HCT116 (cell line): Measurements from ENCODE around the gene TRIM14. TPM values are rescaled to one million over a fixed set of nuclear protein-coding genes. Genes with fewer than 3 reads are reported as not detected.
"Not testable (repeated sequence)": the region's sequence is repeated elsewhere in the genome, so short reads cannot be mapped to it uniquely, and the experiment has no call there.

ENCODE experiments used
- ATAC-seq: fragments of 200-7000 bp; cut with Tn5 transposase; 2 replicates; pipeline ENCODE4 v1.9.1; 2020; ENCODE audit warnings: mild to moderate bottlenecking, moderate library complexity
- BruUV-seq: library from RNA; stranded (reverse); fragments of 400-500 nt; replicated peaks from 2 replicates; lab custom pipeline; 2021; lab: Mats Ljungman, UMichigan
- CTCF ChIA-PET: fragments of 300-600 bp; sonication (Branson Sonifier 250); formaldehyde crosslinking; loops from one replicate; lab custom pipeline; 2021; ENCODE audit warnings: antibody characterized with exemption; lab: Charles Lee
- POLR2A ChIA-PET: fragments of 300-600, 350-600 bp; sonication (Branson Sonifier 250); formaldehyde crosslinking; loops from one replicate; lab custom pipeline; 2021; ENCODE audit warnings: antibody characterized with exemption; lab: Charles Lee
- RAD21 ChIA-PET, 2 experiments: fragments of 300-600 bp; sonication (Branson Sonifier 250); formaldehyde crosslinking; loops; one replicate each; lab custom pipeline; 2023; ENCODE audit warnings: low total read pairs in 2 of 2; ENCODE audit not compliant: uncharacterized antibody in 2 of 2, unreplicated experiment in 2 of 2, low non-redundant PET in 1 of 2; lab: Charles Lee
- DNase-seq: peaks from one replicate; pipeline ENCODE4 v3.0.0-alpha.2; 2010; ENCODE audit warnings: low read depth, low spot score
- H2AFZ ChIP-seq: fragments of 200-600 bp; shearing (Covaris generic), sonication (generic); 2 replicates; pipeline ENCODE4 v1.6.1; 2017; ENCODE audit warnings: low read depth, mixed run types, mixed read lengths, antibody characterized with exemption, low read length; ENCODE audit not compliant: poor library complexity, severe bottlenecking
- H3K27ac ChIP-seq: 2 replicates; pipeline ENCODE4 v1.5.1; 2012; ENCODE audit warnings: low read depth, low read length
- H3K27me3 ChIP-seq: fragments of 200-600 bp; sonication (generic); 2 replicates; pipeline ENCODE4 v1.6.1; 2016; ENCODE audit warnings: mixed run types, low read length, mixed read lengths; ENCODE audit not compliant: insufficient read depth
- H3K36me3 ChIP-seq, 2 experiments: fragments of 200-500 bp in 1 of 2; fragments of 200-600 bp in 1 of 2; sonication (Bioruptor generic) in 1 of 2; sonication (generic) in 1 of 2; 2 replicates each; pipeline versions ENCODE4 v1.5.1 to v1.6.1; 2014 to 2016; ENCODE audit warnings: low read length in 2 of 2, inconsistent platforms in 1 of 2, mixed read lengths in 1 of 2, mixed run types in 1 of 2; ENCODE audit not compliant: insufficient read depth in 2 of 2, control insufficient read depth in 1 of 2
- H3K4me1 ChIP-seq, 2 experiments: fragments of 200-600 bp in 1 of 2; sonication (generic) in 1 of 2; 2 replicates each; pipeline versions ENCODE4 v1.5.1 to v1.6.1; 2012 to 2017; ENCODE audit warnings: low read length in 2 of 2, inconsistent platforms in 1 of 2, mild to moderate bottlenecking in 1 of 2, mixed read lengths in 1 of 2, mixed run types in 1 of 2, moderate library complexity in 1 of 2; ENCODE audit not compliant: insufficient read depth in 2 of 2, control insufficient read depth in 1 of 2
- H3K4me2 ChIP-seq: fragments of 200-600 bp; sonication (generic); 2 replicates; pipeline ENCODE4 v1.6.1; 2017; ENCODE audit warnings: mixed run types, low read length, mixed read lengths
- H3K4me3 ChIP-seq, 2 experiments: fragments of 200-600 bp in 1 of 2; sonication (generic) in 1 of 2; replicated peaks in 1 of 2; 2 replicates each; pipeline ENCODE4 v1.5.1; 2011 to 2016; ENCODE audit warnings: low read length in 2 of 2, control low read depth in 1 of 2, low read depth in 1 of 2, mild to moderate bottlenecking in 1 of 2, mixed read lengths in 1 of 2, mixed run types in 1 of 2
- H3K79me2 ChIP-seq: fragments of 200-600 bp; sonication (generic); 2 replicates; pipeline ENCODE4 v1.6.1; 2017; ENCODE audit warnings: mild to moderate bottlenecking, mixed run types, low read length, moderate library complexity, mixed read lengths; ENCODE audit not compliant: insufficient read depth
- H3K9ac ChIP-seq: fragments of 200-600 bp; sonication (generic); 2 replicates; pipeline ENCODE4 v1.6.1; 2016; ENCODE audit warnings: low read length, mixed read lengths
- H3K9me2 ChIP-seq: fragments of 200-600 bp; sonication (generic), shearing (Covaris generic); 2 replicates; pipeline ENCODE4 v1.6.1; 2017; ENCODE audit warnings: mixed run types, mild to moderate bottlenecking, moderate library complexity; ENCODE audit not compliant: insufficient read depth
- H3K9me3 ChIP-seq, 2 experiments: fragments of 200-500 bp in 1 of 2; fragments of 200-600 bp in 1 of 2; sonication (Bioruptor generic) in 1 of 2; sonication (generic) in 1 of 2; 2 replicates each; pipeline ENCODE4 v1.6.1; 2014 to 2017; ENCODE audit warnings: low read length in 2 of 2, mixed read lengths in 2 of 2, inconsistent platforms in 1 of 2, low read depth in 1 of 2, mild to moderate bottlenecking in 1 of 2, mixed run types in 1 of 2, moderate library complexity in 1 of 2; ENCODE audit not compliant: control insufficient read depth in 1 of 2, insufficient read depth in 1 of 2
- H4K20me1 ChIP-seq: fragments of 200-600 bp; sonication (generic), shearing (Covaris generic); 2 replicates; pipeline ENCODE4 v1.6.1; 2017; ENCODE audit warnings: mixed run types, mild to moderate bottlenecking, moderate library complexity; ENCODE audit not compliant: insufficient read depth
- EGR1 ChIP-seq: IDR thresholded peaks from 2 replicates; pipeline ENCODE4 v1.6.1; 2012; ENCODE audit warnings: low read depth
- EZH2 ChIP-seq: fragments of 200-600 bp; sonication (generic); IDR thresholded peaks from 2 replicates; pipeline ENCODE4 v1.6.1; 2017; ENCODE audit warnings: antibody characterized with exemption, mixed run types
- POLR2AphosphoS5 ChIP-seq: IDR thresholded peaks from 2 replicates; pipeline ENCODE4 v1.6.1; 2011; ENCODE audit warnings: mild to moderate bottlenecking, low read depth, low read length, moderate library complexity
- SIN3A ChIP-seq: IDR thresholded peaks from 2 replicates; pipeline ENCODE4 v1.6.1; 2012; ENCODE audit warnings: low read depth
- intact Hi-C: fragments of 100-400 bp; cut with micrococcal nuclease; formaldehyde crosslinking; loops from 2 replicates; pipeline ENCODE4 v1.10.0; 2022
- total RNA-seq: library from RNA; stranded (reverse); gene quantifications from one replicate; pipeline ENCODE4 v1.2.1, GENCODE V29; 2021; ENCODE audit not compliant: unreplicated experiment
- TF ChIP-seq, protein P1 (sequence below), 3 experiments: fragments of 200-600 bp in 1 of 3; sonication (generic) in 1 of 3; IDR thresholded peaks in 2 of 3; conservative IDR thresholded peaks in 1 of 3; 2 replicates each; pipeline ENCODE4 v1.5.1; 2012 to 2017; ENCODE audit warnings: low read depth in 2 of 3, low read length in 2 of 3, antibody characterized with exemption in 1 of 3, borderline replicate concordance in 1 of 3, control low read depth in 1 of 3, mild to moderate bottlenecking in 1 of 3, mixed read lengths in 1 of 3, mixed run types in 1 of 3, moderate library complexity in 1 of 3; ENCODE audit not compliant: insufficient read depth in 1 of 3

TRIM14 gene
- total RNA-seq, 1 experiment from 2014 or later: 24.4 TPM

DNA sequence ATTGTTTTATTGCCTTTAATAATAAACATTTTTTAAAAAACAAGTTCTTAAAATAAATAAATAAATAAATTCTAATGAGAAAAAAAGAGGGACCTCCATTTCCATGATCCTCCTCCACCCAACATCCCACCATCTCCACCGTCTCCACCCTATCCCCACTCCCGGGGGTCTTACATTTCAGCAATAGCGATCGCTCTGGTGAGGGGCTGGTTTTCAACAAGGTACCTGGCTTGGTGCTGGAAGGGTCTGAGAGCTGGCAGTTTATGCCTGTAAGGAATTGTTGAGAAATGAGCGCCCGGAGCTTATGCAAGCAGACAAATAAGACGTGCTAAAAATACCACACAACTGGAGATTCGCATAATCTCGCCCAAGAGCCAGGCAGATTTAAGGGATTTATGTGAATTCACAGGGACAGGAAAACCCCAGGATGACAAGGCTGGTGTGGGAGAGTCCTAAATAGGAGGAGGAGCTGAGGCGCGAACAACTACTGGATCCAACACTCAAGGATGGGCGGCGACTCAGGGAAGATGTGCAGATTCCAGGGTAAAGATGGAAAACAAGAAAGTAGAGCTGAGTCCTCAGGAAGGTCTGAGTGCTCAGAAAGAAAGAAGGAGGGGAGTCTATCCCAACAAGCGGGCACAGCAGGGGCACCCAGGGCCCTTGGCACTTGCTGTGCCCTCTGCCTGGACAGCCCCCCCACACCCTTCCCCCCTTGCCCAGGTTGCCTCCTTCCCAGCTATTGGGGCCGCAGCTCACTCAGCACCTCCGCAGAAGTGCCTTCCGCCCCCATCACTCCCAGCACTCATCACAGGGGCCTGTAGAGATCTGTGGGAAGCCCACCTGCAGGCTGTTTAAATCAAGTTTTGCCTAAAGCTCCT, 27.0 kb downstream of the TRIM14 start:
- TF ChIP-seq EZH2 (no peak), EGR1 (no peak), SIN3A (no peak), POLR2AphosphoS5 (no peak)
- H3K36me3 ChIP-seq: 0 out of 4 replicates have a peak, but pooled peaks cover 0 to 2% of the 10 kb centered on the region in 2 experiments
- intact Hi-C loops: no loop called here
- H2AFZ ChIP-seq: no peak overlapping the region
- H3K9ac ChIP-seq: no peak overlapping the region
- no peaks in the 10 kb centered on the region for H3K79me2 ChIP-seq
- no peaks in the 10 kb centered on the region for H3K9me2 ChIP-seq
- BruUV-seq: no TSS peak
- H3K27ac ChIP-seq: no peak overlapping the region
- ChIA-PET RAD21 (no interaction called here), CTCF (no interaction called here), POLR2A (interaction anchor here (0.6 kb wide), 1 partner anchor 35 kb away, joined by 3 read pairs; the partner anchor contains the start of gene NANS)
- H3K27me3 ChIP-seq: no peaks in the 10 kb centered on the region
- H3K4me1 ChIP-seq: no peaks in the 10 kb centered on the region
- ATAC-seq (no peak), DNase-seq (no peak)
- H3K4me3 ChIP-seq: no peak overlapping the region
- H4K20me1 ChIP-seq: no peaks in the 10 kb centered on the region
- H3K9me3 ChIP-seq: no peaks in the 10 kb centered on the region
- H3K4me2 ChIP-seq: no peak overlapping the region

- DNase-seq, ATAC-seq, POLR2A ChIA-PET, H3K27ac ChIP-seq, H3K27me3 ChIP-seq, H3K4me3 ChIP-seq, H3K9ac ChIP-seq, H2AFZ ChIP-seq, H3K4me2 ChIP-seq, H3K36me3 ChIP-seq, H3K79me2 ChIP-seq, CTCF ChIA-PET, H3K9me2 ChIP-seq, BruUV-seq, H3K9me3 ChIP-seq, H3K4me1 ChIP-seq, RAD21 ChIA-PET, intact Hi-C loops, H4K20me1 ChIP-seq: not testable (repeated sequence)
- TF ChIP-seq, protein P1, sequence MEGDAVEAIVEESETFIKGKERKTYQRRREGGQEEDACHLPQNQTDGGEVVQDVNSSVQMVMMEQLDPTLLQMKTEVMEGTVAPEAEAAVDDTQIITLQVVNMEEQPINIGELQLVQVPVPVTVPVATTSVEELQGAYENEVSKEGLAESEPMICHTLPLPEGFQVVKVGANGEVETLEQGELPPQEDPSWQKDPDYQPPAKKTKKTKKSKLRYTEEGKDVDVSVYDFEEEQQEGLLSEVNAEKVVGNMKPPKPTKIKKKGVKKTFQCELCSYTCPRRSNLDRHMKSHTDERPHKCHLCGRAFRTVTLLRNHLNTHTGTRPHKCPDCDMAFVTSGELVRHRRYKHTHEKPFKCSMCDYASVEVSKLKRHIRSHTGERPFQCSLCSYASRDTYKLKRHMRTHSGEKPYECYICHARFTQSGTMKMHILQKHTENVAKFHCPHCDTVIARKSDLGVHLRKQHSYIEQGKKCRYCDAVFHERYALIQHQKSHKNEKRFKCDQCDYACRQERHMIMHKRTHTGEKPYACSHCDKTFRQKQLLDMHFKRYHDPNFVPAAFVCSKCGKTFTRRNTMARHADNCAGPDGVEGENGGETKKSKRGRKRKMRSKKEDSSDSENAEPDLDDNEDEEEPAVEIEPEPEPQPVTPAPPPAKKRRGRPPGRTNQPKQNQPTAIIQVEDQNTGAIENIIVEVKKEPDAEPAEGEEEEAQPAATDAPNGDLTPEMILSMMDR (IDR thresholded peaks at IDR 0.05 in 2 of 3, conservative IDR thresholded peaks at IDR 0.05 in 1 of 3; ENCODE audit: borderline replicate concordance in 1 of 3, insufficient read depth in 1 of 3, low read depth in 2 of 3, low read length in 2 of 3): peak in 1 of 3 experiments; percentile 34; a peak in 1 of 6 replicates
These were observed 28.3 kb downstream of the TRIM14 start for GRCh38 chr9:98090674-98091073.
